Activated T-helper 9 cell treated with anti-CD3 and anti-CD28 coated beads, Interleukin-2, amount 50 U/mL, for 16 hours (primary cell): Measurements from ENCODE around the gene ADCY2.

ENCODE experiments used
- DNase-seq: peaks from one replicate; pipeline ENCODE4 v3.0.0-alpha.2; 2020; ENCODE audit warnings: low read depth

ADCY2 gene

DNA sequence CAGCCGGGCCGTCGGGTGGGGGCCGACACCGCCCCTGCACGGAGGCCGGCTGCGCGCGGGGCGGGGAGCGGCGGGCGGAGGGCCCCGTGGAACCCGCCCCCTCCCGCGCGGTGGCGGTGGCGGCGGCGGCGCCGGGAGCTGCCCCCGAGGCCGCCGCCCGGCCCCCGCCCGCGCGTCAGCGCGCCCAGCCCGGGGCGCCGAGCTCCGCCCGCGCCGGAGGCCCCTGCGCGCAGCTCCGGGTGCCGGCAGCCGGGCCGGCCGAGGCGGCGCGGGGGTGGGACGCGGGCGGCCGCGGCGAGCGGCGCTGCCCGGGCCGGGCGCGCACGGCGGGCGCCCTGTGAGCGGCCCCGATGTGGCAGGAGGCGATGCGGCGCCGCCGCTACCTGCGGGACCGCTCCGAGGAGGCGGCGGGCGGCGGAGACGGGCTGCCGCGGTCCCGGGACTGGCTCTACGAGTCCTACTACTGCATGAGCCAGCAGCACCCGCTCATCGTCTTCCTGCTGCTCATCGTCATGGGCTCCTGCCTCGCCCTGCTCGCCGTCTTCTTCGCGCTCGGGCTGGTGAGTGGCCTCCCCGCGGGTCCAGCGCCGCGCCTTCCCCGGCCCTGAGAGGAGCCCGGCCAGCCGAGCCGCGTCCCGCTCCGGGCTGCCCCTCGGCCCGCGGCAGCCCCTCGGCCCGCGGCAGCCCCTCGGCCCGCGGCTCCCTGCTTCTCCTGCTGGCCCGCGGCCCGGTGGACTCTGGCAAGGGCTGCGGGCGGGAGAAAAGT is at the start of gene ADCY2:
ADCY2 (plus strand) TSS at position 192 of the 766 bp plus-strand sequence; CDS start at position 351, 159 bp downstream.
- no peak for DNase-seq

DNA sequence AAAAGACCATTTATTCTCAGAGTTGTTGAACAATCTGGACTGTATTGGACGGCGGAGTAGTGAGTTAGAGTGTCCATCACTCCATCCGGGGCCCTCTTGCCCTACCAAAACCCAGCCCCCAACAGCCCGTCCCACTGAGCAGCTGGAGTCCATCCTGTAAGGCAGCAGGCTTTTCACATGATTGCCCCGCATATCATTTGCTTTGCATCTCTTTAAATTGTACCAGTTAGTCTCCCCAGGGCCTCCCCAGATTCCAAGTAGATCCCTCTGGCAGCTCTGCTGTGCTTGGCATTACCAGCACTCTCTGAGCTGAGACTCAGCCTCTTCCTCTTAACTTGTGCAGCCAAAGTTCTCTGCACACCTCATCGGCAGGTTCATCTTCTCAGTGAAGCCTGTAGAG is 48.6 kb upstream of the ADCY2 start:
- no peak for DNase-seq

DNA sequence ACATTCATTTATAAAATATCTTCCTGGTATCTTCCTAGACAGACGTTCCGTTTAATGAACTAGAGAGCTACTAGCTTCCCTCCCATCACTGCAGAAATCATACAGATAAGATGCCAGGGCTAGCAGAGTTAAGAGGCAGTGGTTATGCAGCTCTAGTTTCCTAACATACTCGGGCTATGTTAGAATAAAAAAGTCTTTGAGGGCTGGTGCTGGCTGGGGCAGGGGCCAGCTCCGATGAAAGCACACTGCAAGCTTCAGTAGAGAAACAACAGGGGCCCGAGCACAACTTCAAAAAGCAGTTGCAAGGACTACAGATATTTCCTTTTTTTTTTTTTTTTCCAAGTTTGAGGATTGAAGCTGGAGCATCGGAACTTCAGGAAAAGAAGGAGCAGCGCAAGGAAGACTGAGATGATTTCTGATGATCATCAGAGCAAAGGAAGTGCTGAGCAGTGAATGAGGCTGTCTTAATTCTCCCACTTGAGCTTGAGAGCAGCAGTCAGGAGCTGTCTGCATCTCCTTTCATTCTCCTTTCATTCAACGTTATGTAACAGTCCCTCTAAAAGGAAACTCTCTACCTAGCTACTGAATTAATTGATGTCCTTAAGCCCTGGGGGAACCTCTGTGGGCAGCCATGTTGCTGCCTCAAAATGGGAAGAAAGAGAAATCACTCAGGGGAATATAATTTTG is 47.6 kb upstream of the ADCY2 start:
- DNase-seq: no peak

DNA sequence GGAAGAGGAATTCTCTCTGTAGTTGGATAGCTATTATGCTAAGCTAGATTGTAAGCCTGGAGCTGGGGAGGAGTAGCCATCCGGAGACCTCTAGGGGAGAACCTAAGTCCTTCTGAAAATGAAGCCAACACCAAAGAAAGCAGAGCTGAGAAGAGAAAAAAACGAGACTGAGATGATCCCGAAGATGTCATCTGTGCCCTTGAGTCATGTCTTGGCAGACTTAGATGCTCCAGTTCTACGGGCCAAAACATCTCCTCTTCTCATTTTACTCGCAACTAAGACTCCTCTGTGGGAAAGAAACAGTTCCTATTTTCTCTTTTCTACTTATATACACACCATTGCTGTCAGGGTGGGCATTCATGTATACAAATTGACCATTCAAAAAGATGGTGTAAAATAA is 34.3 kb upstream of the ADCY2 start:
- no peak for DNase-seq

DNA sequence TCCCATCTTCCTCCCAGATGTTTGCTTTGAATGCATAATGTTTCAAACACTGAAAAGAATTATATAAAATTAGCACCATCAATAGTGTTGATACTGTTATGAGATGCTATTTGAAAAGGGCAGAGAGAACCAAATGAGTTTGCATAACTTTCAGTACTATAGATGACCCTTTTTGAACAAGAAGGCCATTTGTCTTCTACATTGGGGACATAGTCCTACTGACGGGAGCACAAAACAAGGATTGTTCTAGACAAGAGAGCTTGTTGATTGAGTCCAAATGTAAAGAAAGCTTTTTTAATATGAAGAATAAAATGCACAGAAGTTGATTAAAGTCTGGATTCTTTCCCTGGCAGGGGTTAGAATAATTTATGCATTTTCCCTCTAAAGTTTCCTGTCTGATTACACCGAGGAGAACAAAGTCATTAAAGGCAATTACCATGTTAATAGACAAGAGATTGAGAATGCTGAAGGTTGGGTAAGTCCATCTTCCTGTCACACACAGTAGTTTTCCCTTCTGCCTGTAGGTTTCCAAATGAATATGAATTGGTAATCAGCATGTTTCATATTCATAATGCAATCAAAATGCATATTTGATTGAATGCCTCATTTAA is 32.8 kb upstream of the ADCY2 start:
- DNase-seq: no peak

DNA sequence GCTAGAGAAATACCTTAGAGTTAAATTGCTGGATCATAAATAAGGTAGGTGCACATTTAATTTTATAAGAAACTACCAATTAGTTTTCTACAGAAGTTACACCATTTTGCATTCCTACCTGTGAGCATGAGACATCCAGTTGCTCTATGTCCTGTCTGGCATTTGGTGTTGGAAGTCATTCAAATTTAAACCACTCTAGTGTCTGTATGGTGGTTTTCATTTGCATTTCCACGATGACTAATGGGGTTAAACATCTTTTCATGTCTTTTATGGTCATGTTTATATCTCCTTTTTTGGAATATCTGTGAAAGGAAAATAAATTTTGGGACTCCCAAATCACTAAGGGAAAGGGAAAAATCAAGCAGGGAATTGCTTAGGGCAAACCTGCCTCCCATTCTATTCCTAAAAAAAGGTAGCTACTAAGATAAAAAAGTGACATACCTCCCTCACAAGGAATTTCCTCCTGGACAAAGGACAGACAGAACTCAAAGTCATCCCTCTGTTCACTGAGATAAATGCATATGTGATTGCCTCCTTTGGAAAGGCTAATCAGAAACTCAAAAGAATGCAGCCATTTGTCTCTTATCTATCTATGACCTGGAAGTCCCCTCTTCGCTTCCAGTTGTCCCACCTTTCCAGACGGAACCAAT is 31.6 kb upstream of the ADCY2 start:
- no peak for DNase-seq

DNA sequence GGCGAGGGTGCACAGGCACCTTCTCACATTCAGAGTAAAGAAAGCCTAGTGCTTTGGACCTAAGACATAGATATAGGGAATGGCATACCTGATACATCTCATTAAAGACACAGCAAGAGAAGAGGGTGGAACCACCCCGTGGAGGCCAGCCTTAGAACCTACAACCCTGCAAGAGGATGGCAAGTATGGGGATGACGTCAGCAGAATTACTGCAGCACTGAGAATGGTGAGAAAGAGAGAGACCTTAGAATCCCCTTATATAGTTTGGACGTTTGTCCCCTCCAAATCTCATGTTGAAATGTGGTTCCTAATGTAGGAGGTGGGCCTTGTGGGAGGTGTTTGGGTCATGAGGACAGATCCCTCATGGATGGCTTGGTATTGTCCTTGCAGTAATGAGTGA is 28.2 kb upstream of the ADCY2 start:
- DNase-seq: no peak

DNA sequence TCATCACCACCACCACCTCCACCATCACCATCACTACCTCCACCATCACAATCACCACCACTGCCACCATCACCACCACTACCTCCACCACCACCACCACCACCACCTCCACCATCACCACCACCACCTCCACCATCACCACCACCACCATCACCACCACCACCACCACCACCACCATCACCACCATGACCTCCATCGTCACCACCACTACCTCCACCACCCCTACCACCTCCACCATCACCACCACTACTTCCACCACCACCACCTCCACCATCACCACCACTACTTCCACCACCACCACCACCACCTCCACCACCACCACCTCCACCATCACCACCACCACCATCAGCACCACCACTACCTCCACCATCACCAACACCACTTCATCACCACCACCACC is 23.5 kb upstream of the ADCY2 start:
- no peak for DNase-seq

DNA sequence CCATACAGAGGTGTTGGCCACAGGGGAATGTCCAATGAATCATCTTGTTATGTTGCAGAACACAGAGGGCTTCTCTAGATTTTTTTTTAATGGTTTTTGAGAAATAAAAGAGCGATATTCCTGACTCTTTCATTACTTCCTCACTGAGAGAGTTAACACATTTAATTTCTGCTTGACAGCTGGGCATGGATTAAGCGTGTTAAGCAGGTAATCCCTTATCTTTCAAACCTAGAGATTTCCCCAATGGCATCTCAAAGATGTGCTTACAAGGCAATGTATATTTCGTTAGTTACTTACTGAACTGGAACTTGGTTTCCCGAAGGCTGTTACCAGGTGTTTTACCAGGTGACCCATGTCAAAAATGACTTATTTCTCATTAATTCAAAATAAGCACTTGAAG is 21.8 kb upstream of the ADCY2 start:
- no peak for DNase-seq

DNA sequence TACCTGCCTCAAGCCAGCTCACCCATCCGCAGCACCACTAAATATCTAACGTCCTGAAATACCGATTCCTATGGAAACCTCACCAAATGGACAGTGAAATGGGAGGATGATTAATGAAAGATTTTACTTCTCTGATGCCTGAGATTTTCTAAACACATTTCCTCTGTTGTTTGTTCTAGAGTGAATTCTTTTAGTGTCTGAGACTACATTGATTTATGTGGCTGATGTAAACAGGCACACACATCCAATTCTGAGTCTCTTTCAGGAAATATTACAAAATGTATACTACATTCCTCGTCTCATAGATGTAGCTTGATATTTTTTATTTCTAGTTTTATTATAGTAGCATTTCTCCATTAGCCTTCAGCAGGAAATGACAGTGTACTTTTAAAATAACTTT is 20.5 kb upstream of the ADCY2 start:
- DNase-seq: no peak

DNA sequence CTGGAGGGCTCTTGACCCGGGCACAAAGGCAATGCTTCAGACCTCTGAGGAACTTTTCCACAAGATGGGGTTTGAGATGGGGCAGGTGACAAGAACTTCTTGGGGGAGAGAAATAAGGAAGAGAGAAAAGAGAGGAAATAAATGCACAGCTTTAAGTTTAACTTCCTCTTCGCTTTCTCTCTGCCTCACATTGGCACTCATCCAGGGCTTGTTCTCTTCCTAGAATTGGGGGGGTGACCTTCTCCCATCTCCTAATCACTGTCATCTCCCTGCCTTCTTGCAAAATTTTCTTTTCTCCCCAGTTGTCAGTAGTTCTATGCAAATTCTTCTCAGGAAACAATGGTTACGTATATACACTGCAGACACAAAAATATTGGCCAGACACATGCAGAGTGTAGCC is 19.1 kb upstream of the ADCY2 start:
- DNase-seq: no peak

DNA sequence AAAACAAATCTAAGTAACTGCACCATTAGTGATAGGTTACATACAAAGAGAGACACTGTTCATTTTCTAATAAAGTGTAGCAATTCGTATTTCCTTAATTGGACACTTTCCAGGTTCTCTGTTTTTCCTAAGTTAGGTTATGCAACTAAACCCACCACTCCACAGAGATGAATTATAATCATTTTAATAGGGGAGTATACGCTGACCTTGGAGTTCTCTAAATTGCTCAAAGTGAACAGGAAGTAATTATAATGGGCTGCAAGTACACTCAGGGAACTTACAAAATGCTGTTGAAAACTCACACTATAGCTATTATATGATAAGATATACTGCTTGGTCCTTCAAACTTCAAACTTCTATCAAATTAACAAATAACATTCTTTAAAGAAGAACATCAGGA is 18.2 kb upstream of the ADCY2 start:
- DNase-seq: no peak

DNA sequence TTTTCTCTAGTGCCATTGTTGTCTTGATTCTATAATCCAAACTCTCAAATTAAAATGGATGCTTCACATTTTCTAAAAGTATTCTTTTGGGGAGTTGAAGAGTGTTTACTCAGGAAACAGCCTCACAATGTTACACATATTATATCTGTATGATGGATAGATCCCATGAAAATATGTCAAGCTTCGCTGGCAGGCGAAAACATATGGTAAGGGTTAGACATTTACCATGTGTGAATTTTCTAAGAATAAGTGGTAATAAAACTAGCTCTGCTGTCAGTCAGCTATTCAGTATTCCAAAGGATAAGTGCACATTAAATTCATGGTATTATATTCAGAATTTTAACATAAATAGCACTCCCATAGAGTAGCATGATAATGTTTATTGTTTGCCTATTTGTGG is 13.3 kb upstream of the ADCY2 start:
- no peak for DNase-seq

DNA sequence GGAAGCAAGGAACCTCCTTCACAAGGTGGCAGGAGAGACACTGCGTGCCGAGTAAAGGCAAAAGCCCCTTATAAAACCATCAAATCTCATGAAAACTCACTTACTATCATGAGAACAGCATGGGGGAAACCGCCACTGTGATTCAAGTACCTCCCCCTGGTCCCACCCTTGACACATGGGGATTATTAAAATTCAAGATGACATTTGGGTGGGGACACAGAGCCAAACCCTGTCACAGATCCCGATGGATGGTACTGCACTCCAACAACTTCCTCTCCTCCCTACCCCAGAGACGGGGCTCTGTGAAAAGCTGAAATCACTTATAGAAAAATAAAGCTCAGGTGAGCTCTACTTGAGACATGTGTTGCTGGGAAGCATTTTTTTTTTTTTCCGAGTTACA is 10.3 kb upstream of the ADCY2 start:
- DNase-seq: no peak

DNA sequence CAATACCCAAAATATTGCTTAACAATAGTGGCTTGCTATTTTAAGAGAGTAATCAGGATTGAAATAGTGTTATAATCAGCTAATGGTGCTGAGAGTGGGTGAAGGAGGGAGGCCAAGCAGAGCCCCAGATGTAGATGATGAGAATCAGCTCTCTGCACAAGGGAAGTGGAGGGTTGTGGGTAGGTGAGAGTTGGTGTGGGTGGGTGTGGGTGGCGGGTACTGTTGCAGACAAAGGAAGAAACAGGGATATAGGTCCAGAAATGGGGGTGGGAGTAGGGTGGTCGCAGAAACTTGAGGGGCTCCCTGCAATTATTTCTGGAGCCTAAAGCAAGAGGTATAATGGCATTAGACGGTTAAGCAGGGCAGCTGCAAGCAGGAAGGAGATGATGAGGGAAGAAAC is 7.4 kb upstream of the ADCY2 start:
- no peak for DNase-seq

DNA sequence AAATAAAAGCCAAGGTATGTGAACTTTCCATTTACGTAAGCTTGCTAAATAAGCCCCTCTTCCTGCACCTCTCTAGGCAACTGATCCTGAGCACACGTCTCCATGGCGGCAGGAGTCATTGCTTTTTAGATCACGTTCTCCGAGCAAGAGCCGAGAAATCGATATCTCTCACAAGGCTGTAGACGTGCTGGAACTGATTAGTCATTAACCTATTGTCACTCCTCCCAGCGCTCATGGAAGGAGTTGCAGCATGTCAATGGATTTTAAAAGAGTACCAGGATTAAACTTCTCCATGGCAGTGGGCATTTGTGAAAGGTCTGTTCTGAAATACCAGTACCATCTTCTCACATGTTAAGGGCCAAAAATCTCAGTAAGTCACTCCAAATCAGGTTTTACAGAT is 4.7 kb upstream of the ADCY2 start:
- no peak for DNase-seq

DNA sequence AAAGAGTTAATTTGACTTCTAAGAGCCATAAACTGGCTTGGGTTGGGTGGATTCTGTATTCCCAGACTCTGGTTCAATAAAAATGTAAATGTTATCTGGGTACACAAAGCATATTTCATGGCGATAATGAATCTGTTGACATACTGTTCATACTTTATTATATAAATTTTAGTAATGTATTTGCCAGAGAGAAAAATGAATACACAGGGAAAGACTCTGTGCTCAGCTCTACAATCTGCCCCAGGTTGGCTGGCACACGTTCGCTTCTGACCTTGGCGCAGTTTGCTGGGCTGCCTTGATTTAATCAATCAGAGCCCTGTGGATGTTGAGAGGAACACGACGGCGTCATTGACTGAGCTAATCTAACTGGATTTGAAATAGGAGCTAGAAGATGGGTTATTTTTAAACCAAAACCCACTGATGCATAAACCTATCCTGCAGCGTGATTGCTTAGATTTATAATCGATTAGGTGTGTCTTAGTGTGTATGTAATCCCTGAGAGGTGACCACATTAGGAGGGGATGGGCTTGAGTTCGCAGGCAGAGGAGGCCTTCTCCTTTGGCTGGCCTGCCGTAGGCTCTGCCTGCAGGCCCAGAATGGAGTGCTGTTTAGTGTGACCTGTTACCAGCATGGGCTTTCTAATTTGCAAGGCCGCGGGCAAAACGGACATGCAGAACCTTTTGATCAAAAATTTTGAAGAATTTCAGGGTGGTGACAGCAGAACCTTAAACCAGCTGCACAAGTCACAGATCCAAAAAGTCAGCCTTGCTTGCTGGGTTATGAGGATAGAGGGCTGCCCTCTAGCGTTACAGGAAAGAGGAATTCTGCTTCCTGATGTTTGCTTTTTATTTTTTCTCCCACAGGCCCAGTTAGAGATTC is 3.9 kb upstream of the ADCY2 start:
- DNase-seq: no peak

DNA sequence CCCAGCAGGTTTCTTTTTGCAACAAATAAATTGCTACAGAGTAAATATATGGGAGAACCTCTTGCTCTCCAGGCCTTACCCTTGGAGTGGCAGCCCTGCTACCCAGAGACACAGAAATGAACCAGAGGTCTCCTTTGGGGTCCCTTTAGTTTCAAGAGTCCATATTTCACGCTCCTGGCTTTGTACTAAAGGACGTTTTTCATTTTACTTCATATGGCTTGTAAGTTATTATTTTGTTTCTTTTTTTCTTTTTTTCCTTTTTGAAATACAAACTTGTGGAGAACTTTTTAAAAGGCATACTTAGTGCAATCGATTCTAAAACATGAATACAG is 3.3 kb upstream of the ADCY2 start:
- DNase-seq: no peak

DNA sequence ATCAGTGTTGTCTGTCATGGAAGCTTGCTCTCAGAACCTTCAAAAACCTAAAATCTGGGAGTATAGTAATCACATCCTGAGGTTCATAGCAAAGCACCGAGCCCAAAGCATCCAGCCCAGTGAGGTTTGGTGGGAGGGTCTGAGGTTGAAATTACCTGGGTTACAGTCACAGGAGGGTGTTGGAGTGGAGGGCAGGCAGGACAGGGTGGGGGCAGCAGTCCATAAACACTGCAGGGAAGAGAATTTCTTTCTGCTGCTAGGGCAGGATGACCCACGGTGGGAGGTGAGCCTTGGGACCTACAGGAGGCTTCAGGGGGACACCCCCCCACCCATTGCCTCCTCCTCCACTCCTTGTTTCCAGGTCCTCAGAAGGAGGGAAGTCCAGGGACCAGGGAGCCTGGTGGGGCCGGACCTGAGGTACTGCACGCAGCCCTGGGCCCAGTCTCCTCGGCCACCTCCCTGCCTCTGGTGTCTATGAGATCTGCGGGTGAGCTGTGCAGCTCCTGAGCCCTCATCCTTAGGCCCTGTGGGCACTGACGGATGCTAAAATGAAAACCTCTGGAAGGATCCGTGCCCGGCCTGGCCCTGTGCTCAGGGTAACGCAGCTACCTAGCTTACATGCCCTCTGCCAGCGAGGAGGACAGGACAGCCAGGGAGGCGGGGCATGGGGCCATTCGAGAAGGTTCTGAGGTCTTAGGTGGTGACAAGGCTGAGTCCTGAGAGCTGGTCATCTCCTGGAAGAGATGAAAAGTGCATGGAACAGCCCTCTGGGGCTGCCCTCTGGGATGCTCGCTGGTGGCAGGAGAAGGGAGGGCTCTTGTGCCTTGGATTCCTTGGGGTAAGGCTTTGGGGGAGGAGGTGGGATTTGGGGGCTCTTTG is 1.8 kb upstream of the ADCY2 start:
- no peak for DNase-seq

DNA sequence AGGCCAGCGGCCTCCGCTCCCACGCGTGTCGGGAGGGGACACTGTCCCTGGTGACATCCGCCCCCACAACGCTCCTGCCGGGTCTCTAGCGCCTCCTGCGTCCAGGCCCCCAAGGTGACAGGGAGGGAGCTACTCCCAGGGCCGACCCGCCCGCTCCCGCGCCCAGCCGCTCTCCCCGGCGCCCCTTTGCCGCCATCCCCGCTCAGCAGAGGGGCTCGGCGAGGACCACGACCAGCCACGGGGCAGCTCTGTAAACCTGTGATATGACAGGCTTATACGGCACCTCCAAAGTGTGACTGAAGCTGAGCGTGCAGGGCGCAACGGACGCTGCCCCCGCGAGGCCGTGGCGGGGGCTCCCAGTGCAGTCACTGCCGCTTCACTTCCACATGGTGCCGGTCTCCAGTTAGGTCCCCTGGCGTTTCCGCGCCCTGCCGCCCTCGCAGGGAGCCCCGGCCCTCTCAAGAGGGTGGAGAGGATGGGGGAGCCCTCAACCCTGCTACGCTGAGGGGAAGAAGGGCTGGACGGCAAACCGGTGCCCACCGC is 978 bp upstream of the ADCY2 start:
- DNase-seq: no peak

DNA sequence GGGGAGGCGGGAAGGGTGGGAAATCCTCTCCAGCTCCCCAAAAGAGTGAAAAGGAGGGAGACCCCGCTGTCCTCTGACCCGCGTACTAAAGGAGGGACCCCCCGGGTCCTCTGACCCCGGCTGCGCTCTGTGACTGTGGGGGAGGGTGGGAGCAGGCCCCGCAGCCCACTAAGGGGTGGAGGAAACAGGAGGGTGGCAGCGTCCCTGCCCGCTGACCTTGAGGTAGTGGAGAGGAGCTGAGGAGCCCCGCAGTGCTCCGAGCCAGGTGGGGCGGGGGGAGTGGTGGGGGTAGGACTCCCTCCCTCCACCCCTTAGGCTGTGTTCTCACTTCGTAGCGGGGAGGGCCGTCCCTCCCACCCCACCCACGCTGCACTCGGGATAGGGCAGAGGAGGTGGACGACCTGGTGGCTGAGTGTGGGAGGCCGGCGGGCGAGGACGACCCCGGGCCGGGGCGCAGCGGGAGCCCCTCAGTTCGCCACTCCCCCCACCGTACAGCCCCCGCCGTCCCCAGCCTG is 449 bp upstream of the ADCY2 start:
- no peak for DNase-seq
